Stimulated activated CD8-positive, alpha-beta memory T cell treated with anti-CD3 and anti-CD28 coated beads, Interleukin-7, amount 100 ng/mL, for 48 hours (primary cell): ENCODE measurements around the gene TNS4.

Experiments
- DNase-seq, 2 donors: peaks; one replicate each; pipeline ENCODE4 v3.0.0-alpha.2; 2020; ENCODE audit warnings: low read depth in 1 of 2; ENCODE audit errors: extremely low read depth in 1 of 2

Gene TNS4

DNA sequence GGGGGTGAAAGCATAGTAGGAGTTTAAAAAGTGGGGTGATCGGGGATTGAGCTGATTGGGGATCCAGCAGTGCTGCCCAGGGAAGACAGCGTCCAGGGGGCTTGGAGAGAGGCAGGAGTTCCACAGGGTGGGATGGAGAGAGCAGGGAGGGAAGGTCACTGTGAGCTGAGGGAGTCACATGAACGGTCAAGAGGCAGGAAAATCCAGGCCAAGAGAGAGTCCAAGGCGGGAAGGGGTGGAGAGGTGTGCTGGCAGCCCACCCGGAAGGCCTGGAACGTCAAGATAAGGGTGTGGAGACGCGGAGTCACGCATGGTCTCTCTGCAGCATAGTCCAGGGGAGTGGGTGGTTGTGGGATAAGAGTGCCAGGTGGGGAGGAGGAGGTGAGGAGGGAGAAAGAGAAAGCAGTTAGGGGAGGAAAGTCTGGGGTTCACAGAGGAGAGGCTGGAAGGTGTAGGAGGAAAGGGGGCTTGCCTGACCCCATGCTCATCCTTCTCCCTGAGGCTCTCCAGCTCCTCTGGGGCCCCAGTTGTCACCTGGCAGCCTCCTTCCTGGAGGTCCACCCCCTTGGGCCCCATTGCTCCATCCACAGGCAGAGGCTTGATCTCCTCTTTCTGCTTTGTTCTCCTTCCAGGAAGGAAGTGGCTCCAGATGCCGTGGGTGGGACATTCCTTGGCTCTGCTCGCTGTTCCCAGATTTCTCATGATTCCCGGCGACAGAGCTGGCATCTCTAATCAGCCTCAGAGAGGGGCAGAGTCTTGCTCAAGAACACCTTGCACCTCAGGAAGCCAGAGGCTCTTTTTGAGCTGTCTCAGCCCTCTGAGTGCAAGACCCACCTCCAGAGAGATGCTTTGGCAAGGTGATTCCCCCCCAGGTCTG, 35.1 kb upstream of the TNS4 start:
- no peak for DNase-seq

DNA sequence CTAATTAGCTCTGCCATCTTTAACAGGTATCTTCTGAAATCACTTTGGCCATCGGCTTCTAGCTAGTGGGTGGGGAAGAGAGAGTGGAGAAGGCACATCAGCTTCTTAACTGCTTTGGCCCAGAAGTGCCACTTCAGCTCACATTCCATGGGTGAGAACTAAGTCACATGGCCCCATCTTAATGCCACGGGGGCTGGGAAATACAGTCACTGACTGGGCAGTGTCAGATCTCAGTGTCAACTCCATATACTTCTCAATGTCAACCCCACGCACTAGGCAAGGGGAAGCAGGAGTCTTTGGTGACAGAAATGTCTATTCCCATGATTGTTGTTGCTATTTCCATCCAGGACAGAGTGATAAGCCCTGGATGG, 34.5 kb upstream of the TNS4 start:
- DNase-seq, result no peak

DNA sequence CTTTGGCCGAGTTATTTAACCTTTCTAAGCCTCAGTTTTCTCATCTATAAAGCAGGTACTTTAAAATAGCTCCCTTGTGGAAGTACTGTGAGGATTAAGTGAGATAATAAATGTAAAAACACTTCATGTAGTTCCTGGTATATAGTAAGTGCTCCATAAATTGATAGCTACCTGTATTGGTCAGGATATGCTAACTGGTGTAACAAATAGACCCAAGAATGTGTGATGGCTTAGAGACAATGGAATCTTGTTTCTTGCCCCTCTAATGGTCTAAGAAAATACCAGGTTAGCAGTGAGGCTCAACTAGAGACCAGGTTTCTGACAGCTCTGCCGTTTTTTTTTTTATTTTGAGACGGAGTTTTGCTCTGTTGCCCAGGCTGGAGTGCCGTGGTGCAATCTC, 34.0 kb upstream of the TNS4 start:
- no peak for DNase-seq

DNA sequence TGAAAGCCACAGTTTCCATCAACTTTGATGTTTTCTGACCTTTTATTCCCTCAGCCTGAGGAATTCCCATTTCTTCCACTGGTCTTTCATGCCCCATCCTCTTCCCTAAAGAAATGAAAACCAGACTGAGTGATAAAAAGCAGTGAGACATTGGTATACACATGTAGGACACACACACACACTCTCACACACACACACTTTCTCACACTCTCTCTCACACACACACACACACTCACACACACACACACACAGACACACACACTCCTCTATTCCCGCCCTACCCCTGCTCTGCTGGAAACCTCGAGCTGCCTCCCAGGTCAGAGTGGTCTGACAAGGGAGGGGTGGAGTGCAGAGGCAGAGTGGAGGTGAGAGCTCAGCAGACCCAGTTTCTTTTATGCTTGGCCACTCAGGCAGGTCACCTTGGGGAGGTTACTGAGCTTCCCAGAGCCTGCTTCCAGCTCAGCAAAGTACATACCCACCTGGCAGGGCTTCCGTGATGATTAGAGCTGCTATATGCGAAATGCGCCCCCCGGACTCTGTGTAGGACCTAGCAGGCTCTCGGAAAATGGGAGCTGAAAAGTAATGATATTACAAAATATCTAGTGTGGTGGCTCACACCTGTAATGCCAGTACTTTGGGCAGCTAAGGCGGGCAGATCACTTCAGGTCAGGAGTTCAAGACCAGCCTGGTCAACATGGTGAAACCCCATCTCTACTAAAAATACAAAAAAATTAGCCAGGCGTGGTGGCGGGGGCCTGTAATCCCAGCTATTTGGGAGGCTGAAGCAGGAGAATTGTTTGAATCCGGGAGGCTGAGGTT, 33.2 kb upstream of the TNS4 start:
- no peak for DNase-seq

DNA sequence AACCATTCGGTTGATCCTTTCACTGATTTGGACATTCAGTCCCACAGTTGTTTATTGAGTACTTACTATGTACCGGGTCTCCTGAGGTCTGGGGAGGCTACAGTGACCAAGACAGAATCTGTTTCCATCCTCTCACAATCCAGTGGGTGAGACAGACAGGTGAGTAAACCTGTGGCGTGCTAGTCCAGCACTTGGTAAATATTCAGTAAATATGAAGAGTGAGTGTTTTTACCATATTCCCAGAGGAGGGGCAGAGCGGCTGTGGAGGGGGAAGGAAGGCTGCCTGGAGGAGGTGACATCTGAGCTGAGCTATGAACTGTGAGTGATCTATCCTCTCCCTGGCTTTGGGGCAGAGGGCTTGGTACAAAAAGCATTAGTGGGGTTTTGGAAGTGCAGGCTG, 32.5 kb upstream of the TNS4 start:
- DNase-seq, result no peak

DNA sequence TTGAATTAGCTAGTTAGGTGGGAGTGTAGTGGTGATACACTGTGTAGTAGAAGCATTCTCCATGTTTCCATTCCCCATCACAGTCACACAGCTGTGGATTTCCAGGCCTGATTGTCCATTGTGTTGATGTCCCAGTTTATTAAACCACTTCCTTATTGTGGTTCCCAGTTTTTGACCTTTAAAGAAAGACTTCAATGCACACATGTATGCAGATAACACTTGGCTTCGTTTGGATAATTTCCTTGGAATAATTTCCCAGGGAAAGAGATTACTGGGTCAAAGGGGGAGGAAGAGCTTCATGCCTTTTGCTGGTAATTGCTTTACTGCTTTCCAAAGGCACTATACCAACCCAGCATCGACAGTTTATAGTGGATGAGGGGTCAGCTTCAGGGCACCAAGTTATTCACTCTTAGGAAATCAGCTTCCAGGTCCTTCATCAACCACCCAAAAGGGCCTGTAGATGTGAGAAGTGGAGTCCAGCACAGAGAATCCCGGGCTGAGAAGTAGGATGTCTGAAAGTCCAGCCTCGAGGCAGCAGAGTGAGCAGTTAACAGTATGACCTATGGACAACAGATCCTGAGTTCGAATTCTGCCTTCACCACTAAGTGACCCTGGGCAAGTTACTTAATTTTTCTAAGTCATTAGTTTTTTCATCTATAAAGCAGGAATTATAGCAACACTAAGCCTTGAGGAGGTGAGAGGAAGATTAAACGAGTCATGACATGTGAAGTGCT, 31.3 kb upstream of the TNS4 start:
- no peak for DNase-seq

DNA sequence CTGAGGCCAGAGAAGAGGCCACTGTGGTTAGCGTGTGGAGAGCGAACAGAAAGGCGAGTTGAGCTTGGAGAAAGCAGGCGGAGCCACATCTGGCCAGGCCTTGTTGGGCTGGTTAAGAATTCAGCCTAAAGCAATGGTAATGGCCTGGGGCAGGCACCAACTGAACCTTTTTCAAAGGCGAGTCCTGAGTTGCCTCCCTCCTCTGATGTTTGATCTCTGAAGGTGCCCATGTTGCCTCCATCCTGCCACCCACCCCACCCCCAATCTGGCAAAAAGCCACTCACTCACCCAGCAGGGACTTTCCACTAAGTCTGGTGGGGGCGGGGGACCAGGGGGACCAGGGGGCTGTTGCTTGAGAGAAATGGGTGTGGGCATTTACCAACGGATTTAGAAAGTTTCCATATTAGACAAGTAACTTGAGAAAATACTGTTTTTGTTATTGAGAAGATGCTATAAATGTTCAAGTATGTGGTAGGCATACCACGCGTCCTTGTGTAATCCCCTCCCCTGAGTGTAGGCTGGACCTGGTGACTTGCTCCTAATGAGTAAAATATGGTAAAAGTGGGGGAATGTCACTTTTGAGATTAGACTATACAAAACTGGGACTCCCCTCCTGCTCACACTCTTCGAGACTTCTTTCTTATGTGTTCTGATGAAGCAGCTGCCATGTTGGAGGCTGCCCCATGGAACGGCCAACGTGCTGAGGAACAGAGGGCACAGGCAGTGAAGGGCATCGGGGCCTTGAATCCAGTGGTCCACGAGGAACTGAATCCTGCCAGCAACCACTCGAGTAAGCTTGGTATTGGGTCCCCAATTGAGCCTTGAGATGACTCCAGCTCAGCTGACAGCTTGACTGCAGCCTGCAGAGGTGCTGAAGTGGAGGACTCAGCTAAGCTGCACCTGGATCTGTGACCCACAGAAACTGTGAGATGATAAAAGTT, 29.9 kb upstream of the TNS4 start:
- DNase-seq, result peak; percentile 59 to 87

DNA sequence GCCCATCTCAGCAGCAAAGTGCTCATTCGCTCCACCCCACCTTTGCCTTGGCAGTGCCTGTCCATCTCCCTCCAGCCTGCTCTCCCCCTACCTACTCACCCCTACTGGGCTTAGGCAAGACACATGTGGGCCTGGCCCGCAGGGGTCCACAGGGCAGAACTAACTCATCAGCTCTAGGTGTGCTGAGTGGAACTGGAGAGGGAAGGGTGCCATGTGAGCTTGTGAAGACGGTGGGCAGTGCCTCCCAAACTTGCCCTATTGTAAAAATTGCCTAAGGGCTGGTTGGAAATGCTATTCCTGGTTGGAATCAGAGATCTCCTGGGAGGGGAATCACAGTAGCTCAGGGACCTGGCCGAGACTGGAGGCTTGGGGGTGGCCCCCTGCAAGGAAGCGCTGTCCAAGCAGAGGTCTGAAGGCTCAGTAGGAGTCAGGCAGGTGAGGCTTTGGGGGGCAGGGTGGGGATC, 29.1 kb upstream of the TNS4 start:
- DNase-seq, result no peak

DNA sequence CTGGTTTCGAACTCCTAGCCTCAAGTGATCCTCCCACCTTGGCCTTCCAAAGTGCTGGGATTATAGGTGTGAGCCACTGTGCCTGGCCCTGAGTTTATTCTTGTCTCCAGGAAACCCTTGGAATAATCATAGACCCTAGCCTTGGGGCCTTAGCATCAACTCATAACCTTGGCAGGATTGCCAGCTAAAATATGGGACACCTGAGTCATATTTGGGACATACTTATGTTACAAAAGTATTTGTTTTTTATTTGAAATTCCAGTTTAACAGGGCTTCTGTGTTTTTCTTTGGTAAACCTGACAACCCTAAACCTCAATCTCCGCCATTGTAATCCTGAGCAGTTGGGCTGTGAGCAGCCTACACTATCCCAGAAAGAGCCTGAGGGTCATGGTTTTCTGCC, 28.6 kb upstream of the TNS4 start:
- no peak for DNase-seq

DNA sequence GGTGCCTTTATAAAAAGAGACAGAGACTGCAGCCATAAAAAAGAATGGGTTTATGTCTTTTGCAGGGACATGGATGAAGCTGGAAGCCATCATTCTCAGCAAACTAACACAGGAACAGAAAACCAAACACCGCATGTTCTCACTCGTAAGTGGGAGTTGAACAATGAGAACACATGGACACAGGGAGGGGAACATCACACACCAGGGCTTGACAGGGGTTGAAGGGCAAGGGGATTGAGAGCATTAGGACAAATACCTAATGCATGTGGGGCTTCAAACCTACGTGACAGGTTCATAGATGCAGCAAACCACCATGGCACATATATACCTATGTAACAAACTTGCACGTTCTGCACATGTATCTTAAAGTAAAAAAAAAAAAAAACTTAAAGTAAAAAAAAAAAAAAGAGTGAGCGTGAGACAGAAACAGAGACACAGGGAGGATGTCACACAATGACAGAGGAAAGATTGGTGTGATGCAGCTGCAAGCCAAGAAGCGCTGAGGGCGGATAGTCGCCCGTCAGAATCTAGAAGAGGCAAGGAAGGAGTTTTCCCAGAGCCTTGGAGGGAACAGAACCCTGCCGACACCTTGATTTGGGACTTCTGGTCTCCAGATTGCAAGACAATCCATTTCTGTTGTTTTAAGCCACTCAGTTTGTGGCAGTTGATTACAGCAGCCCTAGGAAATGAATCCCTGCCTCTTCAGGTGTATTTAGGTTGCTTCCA, 27.4 kb upstream of the TNS4 start:
- DNase-seq, result no peak

DNA sequence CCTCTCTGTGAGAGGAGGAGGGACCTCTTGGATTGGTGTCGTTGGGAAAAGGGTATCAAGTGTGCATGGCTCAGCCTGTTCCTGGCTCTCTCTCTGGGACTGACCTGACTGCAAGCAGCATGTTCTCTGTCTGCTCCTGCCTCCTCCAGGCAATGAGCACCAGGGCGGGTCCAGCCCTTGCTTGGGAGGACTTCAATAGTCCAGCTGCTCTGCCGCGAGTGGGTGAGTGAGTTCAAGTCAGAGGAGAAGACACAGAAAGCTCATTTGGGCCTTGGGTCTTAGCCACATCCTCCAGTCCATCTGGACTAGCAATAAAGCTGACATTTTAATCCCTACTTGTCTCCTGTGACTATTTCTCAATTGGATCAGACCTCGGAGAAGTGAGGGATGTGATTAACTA, 25.2 kb upstream of the TNS4 start:
- DNase-seq, result no peak

DNA sequence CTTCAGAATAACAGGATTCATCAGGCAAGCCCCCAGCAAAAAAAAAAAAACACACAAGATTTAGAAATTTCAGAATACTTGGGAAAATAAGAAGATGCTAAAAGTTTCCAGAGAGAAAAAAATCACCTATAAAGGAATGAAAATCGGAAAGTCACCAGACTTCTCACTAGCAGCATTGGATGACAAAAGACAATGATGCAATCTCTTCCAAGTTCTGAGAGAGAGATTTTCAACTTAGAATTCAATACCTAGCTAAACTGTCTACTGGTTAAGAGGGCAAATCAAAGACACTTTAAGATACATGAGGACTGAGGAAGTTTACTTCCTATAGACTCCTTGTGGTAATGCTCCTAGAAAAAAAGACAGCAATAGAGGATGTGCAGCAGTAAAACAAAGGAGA, 23.9 kb upstream of the TNS4 start:
- no peak for DNase-seq

DNA sequence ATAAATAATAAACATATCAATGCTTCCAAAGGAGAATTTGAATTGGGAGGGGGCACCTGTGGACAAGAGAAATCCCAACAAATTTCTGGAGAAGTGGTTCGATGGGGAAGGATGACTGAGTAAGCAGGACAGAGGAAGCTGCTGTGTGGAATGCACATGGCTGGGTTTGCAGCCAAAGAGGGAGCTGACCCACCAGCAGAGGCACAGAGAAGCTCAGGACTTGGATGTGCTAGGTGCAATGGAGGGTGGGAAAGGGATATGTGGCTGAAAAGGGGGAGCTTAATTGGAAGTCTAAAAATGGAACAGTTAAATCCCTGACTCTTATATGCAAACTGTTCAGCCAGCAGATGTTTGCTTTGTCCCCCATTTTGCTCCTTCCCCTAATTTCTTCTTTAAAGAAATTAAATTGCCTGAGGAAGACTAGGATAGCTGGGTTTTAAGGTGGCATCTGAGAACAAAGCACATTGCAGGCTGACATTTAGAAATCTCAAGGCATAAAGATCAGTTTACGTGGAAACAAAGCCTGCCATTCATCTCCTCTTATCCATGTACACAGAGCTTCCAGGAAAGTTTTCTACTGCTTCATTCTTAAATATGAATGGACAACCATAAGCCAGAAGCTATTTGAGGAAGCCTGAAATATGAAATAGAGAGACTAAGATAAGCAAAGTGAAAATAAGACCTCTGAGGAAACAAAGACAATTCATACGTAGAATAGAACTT, 23.0 kb upstream of the TNS4 start:
- no peak for DNase-seq

DNA sequence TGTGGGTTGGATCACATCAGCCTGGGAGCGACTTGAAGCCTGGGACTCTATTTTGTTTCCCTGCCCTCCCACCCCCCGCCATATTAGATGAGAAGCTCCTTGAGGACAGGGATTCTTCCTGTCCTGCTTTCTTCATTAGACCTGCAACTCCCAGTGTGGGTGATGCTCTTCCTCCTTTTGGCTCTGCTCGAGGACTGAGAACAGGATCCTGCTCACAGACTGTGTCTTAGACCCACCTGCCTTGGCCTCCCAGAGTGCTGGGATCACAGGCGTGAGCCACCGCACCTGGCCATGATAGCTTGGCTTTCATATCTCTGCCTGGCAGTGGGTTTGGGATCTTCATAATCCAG, 21.5 kb upstream of the TNS4 start:
- no peak for DNase-seq

DNA sequence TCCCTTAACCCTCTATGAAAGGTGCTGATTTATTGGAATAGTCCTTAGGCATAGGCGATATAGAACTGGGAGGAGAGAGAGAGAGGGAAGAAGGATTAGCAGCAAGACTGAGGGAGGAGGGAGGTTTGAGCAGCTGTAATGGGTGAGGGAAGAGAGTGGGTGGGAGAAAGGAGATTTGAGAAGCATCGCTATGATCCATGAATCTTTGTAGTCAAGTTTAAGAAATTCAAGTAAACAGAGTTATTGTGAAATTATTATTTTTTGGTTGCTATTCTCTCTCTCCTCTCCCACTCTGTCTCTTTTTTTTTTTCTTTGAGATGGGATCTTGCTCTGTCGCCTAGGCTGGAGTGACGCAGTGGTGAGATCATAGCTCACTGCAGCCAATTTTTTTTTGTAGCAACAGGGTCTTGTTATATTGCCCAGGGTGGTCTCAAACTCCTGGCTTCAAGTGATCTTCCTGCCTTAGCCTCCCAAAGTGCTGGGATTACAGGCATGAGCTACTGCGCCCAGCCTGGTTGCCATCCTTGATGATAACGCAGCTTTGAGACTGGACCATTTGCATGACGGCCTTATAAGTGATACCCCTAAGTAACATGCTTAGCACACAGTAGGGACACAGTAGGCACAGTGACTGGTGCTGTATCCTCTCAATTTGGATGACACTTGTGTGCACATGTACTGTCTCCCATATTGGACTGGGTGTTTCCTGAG, 21.0 kb upstream of the TNS4 start:
- DNase-seq, result no peak

DNA sequence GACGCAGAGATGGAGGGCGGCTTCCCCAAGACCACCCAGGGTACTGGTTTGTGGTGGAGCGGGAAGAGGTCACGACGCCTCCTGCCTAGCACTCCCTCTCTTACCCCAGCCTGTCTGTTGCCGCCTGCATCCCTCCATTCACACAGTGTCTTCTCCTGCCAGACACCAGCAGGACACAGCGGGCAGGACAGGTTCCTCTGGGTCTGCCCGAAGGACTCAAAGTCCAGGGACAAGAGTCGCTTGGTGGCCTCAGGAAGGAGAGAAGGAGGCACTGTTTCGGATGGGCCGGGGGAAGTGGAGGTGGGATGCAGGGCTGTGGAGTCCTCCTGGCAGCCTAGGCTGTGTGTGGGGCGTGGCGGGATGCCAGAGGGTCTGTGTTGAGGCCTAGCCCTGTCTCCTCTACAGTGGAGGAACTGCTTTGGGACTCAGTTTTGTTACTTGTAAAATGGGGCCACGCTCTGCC, 19.6 kb upstream of the TNS4 start:
- no peak for DNase-seq

DNA sequence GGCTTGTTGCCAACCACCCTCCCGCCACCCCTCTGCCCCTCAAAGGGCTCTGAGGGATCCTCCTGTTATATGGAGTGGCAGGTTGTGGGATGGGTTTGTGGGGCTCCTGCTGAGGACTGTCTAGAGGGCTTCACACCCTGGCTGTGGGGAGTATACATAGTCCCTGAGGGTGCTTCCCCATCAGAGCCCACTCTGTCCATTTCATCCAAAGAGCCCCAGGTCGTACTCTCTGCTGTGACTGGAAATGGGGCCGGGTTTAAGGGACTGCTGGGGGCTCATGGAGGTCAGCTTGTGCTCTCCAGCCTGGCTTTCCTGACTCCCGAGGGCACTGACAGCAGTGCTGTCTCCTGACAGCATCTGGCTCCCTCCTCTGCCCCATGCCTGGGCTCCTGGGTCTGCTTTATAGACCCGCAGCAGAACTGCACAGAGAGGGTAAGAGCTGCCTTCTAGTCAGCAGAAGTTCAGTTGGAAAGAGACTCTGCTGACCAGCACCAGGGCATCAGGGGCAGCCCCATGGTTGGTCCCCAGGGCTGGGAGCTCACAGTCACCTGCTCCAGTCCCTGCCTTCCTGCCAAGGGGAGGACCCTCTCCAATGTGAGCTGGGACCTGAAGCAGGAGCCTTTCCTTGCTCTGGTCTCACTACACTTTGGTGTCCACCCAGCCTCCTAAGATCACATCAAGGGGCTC, 17.8 kb upstream of the TNS4 start:
- no peak for DNase-seq
